H9 (cell line): Measurements from ENCODE around the gene CC2D2A. TPM values are rescaled to one million over a fixed set of nuclear protein-coding genes. Genes with fewer than 3 reads are reported as not detected.

Source experiments
- DNase-seq: peaks from one replicate; pipeline ENCODE4 v3.0.0-alpha.2; 2017
- H2AFZ ChIP-seq: one replicate; pipeline ENCODE4 v1.6.1; 2013; ENCODE audit warnings: mild to moderate bottlenecking, low read length, control low read depth, moderate library complexity
- H2AK5ac ChIP-seq: 2 replicates; pipeline ENCODE4 v1.6.1; 2013; ENCODE audit warnings: low read length, control low read depth, mixed read lengths; ENCODE audit not compliant: insufficient read length
- H2BK120ac ChIP-seq: one replicate; pipeline ENCODE4 v1.6.1; 2013; ENCODE audit warnings: low read depth, mild to moderate bottlenecking, low read length, control low read depth, inconsistent platforms; ENCODE audit not compliant: poor library complexity, severe bottlenecking
- H2BK12ac ChIP-seq: 2 replicates; pipeline ENCODE4 v1.6.1; 2013; ENCODE audit warnings: low read length, control low read depth, mixed read lengths, low read depth; ENCODE audit not compliant: insufficient read length
- H2BK15ac ChIP-seq: 2 replicates; pipeline ENCODE4 v1.6.1; 2013; ENCODE audit warnings: low read depth, low read length, control low read depth
- H2BK20ac ChIP-seq: one replicate; pipeline ENCODE4 v1.6.1; 2013; ENCODE audit warnings: low read depth, mild to moderate bottlenecking, low read length, control low read depth, inconsistent platforms; ENCODE audit not compliant: poor library complexity, severe bottlenecking
- H2BK5ac ChIP-seq: 2 replicates; pipeline ENCODE4 v1.6.1; 2013; ENCODE audit warnings: low read length, control low read depth, mixed read lengths; ENCODE audit not compliant: insufficient read length
- H3K14ac ChIP-seq: 2 replicates; pipeline ENCODE4 v1.6.1; 2013; ENCODE audit warnings: low read length, control low read depth; ENCODE audit not compliant: insufficient read depth
- H3K18ac ChIP-seq: 2 replicates; pipeline ENCODE4 v1.6.1; 2013; ENCODE audit warnings: low read depth, mild to moderate bottlenecking, mixed read lengths, low read length, control low read depth; ENCODE audit not compliant: insufficient read length
- H3K23ac ChIP-seq: 2 replicates; pipeline ENCODE4 v1.6.1; 2013; ENCODE audit warnings: low read length, control low read depth, mixed read lengths, low read depth; ENCODE audit not compliant: insufficient read length
- H3K23me2 ChIP-seq: 2 replicates; pipeline ENCODE4 v1.6.1; 2013; ENCODE audit warnings: low read depth, mild to moderate bottlenecking, mixed read lengths, low read length, control low read depth; ENCODE audit not compliant: insufficient read length, poor library complexity, severe bottlenecking
- H3K27ac ChIP-seq: 2 replicates; pipeline ENCODE4 v1.5.1; 2013; ENCODE audit warnings: low read length, control low read depth, mixed read lengths, low read depth; ENCODE audit not compliant: insufficient read length
- H3K27me3 ChIP-seq: 2 replicates; pipeline ENCODE4 v1.6.1; 2013; ENCODE audit warnings: low read length, control low read depth, inconsistent platforms; ENCODE audit not compliant: insufficient read depth
- H3K4ac ChIP-seq: 2 replicates; pipeline ENCODE4 v1.6.1; 2013; ENCODE audit warnings: low read depth, mild to moderate bottlenecking, control low read depth, inconsistent platforms, low read length, moderate library complexity
- H3K4me1 ChIP-seq: 2 replicates; pipeline ENCODE4 v1.6.1; 2013; ENCODE audit warnings: low read length, control low read depth, inconsistent platforms; ENCODE audit not compliant: insufficient read depth
- H3K4me2 ChIP-seq: 2 replicates; pipeline ENCODE4 v1.6.1; 2013; ENCODE audit warnings: low read length, control low read depth, mixed read lengths; ENCODE audit not compliant: insufficient read length, insufficient read depth
- H3K56ac ChIP-seq: 2 replicates; pipeline ENCODE4 v1.6.1; 2013; ENCODE audit warnings: low read depth, mild to moderate bottlenecking, mixed read lengths, low read length, control low read depth; ENCODE audit not compliant: insufficient read length
- H3K79me1 ChIP-seq: 2 replicates; pipeline ENCODE4 v1.6.1; 2013; ENCODE audit warnings: low read depth, mild to moderate bottlenecking, moderate library complexity, low read length, control low read depth, inconsistent platforms; ENCODE audit not compliant: insufficient read depth, poor library complexity, severe bottlenecking
- H3K79me2 ChIP-seq: 2 replicates; pipeline ENCODE4 v1.6.1; 2013; ENCODE audit warnings: low read length, control low read depth, inconsistent platforms; ENCODE audit not compliant: insufficient read depth
- H3K9ac ChIP-seq: 2 replicates; pipeline ENCODE4 v1.6.1; 2013; ENCODE audit warnings: low read length, control low read depth, mixed read lengths; ENCODE audit not compliant: insufficient read length; ENCODE audit errors: extremely low read depth
- H3K9me3 ChIP-seq: one replicate; pipeline ENCODE4 v1.6.1; 2013; ENCODE audit warnings: low read depth, low read length, inconsistent platforms; ENCODE audit not compliant: control insufficient read depth
- H3T11ph ChIP-seq: one replicate; pipeline ENCODE4 v1.6.1; 2013; ENCODE audit warnings: mild to moderate bottlenecking, low read length, control low read depth, inconsistent platforms
- H4K20me1 ChIP-seq: one replicate; pipeline ENCODE4 v1.6.1; 2013; ENCODE audit not compliant: control insufficient read depth, insufficient read length, insufficient read depth
- H4K5ac ChIP-seq: 2 replicates; pipeline ENCODE4 v1.6.1; 2013; ENCODE audit warnings: low read depth, mild to moderate bottlenecking, mixed read lengths, low read length, control low read depth; ENCODE audit not compliant: insufficient read length
- H4K8ac ChIP-seq: replicated peaks from 2 replicates; pipeline ENCODE4 v1.6.1; 2013; ENCODE audit warnings: low read length, control low read depth, mixed read lengths, low read depth; ENCODE audit not compliant: insufficient read length
- H4K91ac ChIP-seq: 2 replicates; pipeline ENCODE4 v1.6.1; 2013; ENCODE audit warnings: low read depth, mild to moderate bottlenecking, moderate library complexity, mixed read lengths, low read length, control low read depth; ENCODE audit not compliant: insufficient read length
- H3K27ac Mint-ChIP-seq, 3 experiments: 2 replicates in 2 of 3; 3 replicates in 1 of 3; pipeline ENCODE4 v1.8.0; 2020 to 2021; ENCODE audit warnings: mixed read lengths in 3 of 3, mild to moderate bottlenecking in 1 of 3, moderate library complexity in 1 of 3
- H3K27me3 Mint-ChIP-seq: 2 replicates; pipeline ENCODE4 v1.8.0; 2021; ENCODE audit warnings: low read depth, mild to moderate bottlenecking, moderate library complexity, mixed read lengths
- H3K36me3 Mint-ChIP-seq, 3 experiments: 2 replicates in 2 of 3; 3 replicates in 1 of 3; pipeline ENCODE4 v1.8.0; 2020 to 2021; ENCODE audit warnings: low read depth in 3 of 3, mixed read lengths in 3 of 3; ENCODE audit not compliant: insufficient read depth in 1 of 3
- H3K4me1 Mint-ChIP-seq, 2 experiments: 2 replicates each; pipeline ENCODE4 v1.8.0; 2020; ENCODE audit warnings: mixed read lengths in 2 of 2
- H3K4me3 Mint-ChIP-seq, 2 experiments: 2 replicates in 1 of 2; 3 replicates in 1 of 2; pipeline ENCODE4 v1.8.0; 2020 to 2021; ENCODE audit warnings: mild to moderate bottlenecking in 2 of 2, mixed read lengths in 2 of 2, moderate library complexity in 1 of 2
- H3K9me3 Mint-ChIP-seq, 2 experiments: 2 replicates in 1 of 2; 3 replicates in 1 of 2; pipeline ENCODE4 v1.8.0; 2020; ENCODE audit warnings: mild to moderate bottlenecking in 2 of 2, mixed read lengths in 2 of 2, moderate library complexity in 1 of 2
- CTCF ChIP-seq: fragments of 200-600 bp; sonication (generic); conservative IDR thresholded peaks from 3 replicates; pipeline ENCODE4 v1.8.0; 2021; ENCODE audit warnings: antibody characterized with exemption, mild to moderate bottlenecking
- WGBS: extraction: QIAGEN DNeasy Blood & Tissue Kit; methylation state at CpG from one replicate; pipeline ENCODE4 v1.1.7; 2013; ENCODE audit warnings: missing lambda C conversion rate, low lambda C conversion rate, mixed read lengths; ENCODE audit not compliant: insufficient read length; ENCODE audit errors: extremely low coverage; 5-methylcytosine and 5-hydroxymethylcytosine counted together
- total RNA-seq: library from RNA; stranded (reverse); gene quantifications from 2 replicates; pipeline ENCODE4 v1.2.1, GENCODE V29; 2021

CC2D2A gene
- total RNA-seq, 1 experiment from 2014 or later, result 10.4 TPM

GRCh38 chr4:15438939-15439524 lies 30.6 kb upstream of the CC2D2A start:
- Mint-ChIP-seq H3K4me3 (no peak overlapping the region), H3K27me3 (no peaks in the 10 kb centered on the region), H3K4me1 (no peaks in the 10 kb centered on the region), H3K27ac (no peak overlapping the region), H3K9me3 (peaks cover 4% of the 10 kb centered on the region in 2 experiments; a peak in 3 of 5 replicates), H3K36me3 (peaks cover 0 to 6% (median 0%) of the 10 kb centered on the region in 3 experiments; a peak in 3 of 7 replicates)
- Histone ChIP-seq H3K56ac (no peak overlapping the region), H3K27me3 (no peaks in the 10 kb centered on the region), H2BK120ac (no peak overlapping the region), H3T11ph (no peak overlapping the region), H2AK5ac (no peak overlapping the region), H2BK20ac (no peak overlapping the region), H4K5ac (no peak overlapping the region), H3K4me2 (no peak overlapping the region), H2BK15ac (no peak overlapping the region), H3K18ac (no peak overlapping the region), H3K27ac (no peak overlapping the region), H4K20me1 (no peaks in the 10 kb centered on the region), H3K14ac (no peak overlapping the region), H4K91ac (no peak overlapping the region), H4K8ac (no peak overlapping the region), H2BK5ac (no peak overlapping the region), H3K4me1 (no peaks in the 10 kb centered on the region), H3K79me1 (no peaks in the 10 kb centered on the region), H3K23me2 (no peaks in the 10 kb centered on the region), H3K23ac (no peak overlapping the region), H3K9me3 (no peaks in the 10 kb centered on the region), H2AFZ (no peak overlapping the region), H3K9ac (no peak overlapping the region), H3K4ac (no peak overlapping the region), H2BK12ac (no peak overlapping the region), H3K79me2 (no peaks in the 10 kb centered on the region)
- no CpG with 5 or more reads among the region's 2 CpGs for WGBS
- no peak for TF ChIP-seq CTCF
- DNase-seq, result no peak
